GM18951 (cell line): ENCODE measurements around the gene NUDT2.

Experiments used
- POLR2A ChIP-seq: IDR thresholded peaks from 4 replicates; pipeline ENCODE4 v1.6.1; 2011; ENCODE audit warnings: mild to moderate bottlenecking; ENCODE audit not compliant: insufficient read length, insufficient read depth; ENCODE audit errors: extremely low read depth
- in situ Hi-C: fragments of 300-500 bp; cut with MboI; formaldehyde crosslinking; loops from one replicate; pipeline ENCODE4 v1.12.0; 2022; ENCODE audit warnings: low sequenced_read_pairs, mixed read lengths, inconsistent platforms; ENCODE audit not compliant: unreplicated experiment

Gene NUDT2

GRCh38 chr9:34369636-34370035, 40.3 kb downstream of the NUDT2 start:
- in situ Hi-C loops: no loop called here
- TF ChIP-seq POLR2A: no peak

- in situ Hi-C loops: no loop called here
- TF ChIP-seq POLR2A: no peak
These were observed 41.1 kb downstream of the NUDT2 start for GRCh38 chr9:34370335-34370969.

- in situ Hi-C loops: no loop called here
- TF ChIP-seq POLR2A: no peak
These were observed 41.9 kb downstream of the NUDT2 start for GRCh38 chr9:34370970-34371880.

GRCh38 chr9:34371886-34372466, 42.6 kb downstream of the NUDT2 start:
- in situ Hi-C loops: no loop called here
- no peak for TF ChIP-seq POLR2A

- in situ Hi-C loops: no loop called here
- TF ChIP-seq POLR2A: no peak
These were observed 43.2 kb downstream of the NUDT2 start for GRCh38 chr9:34372467-34373011.

- in situ Hi-C loops: no loop called here
- no peak for TF ChIP-seq POLR2A
These were observed 44.4 kb downstream of the NUDT2 start for GRCh38 chr9:34373749-34374148.

GRCh38 chr9:34374339-34374738, 45.0 kb downstream of the NUDT2 start:
- in situ Hi-C loops: no loop called here
- TF ChIP-seq POLR2A: no peak

GRCh38 chr9:34374905-34375552, 45.7 kb downstream of the NUDT2 start:
- in situ Hi-C loops: no loop called here

DNA sequence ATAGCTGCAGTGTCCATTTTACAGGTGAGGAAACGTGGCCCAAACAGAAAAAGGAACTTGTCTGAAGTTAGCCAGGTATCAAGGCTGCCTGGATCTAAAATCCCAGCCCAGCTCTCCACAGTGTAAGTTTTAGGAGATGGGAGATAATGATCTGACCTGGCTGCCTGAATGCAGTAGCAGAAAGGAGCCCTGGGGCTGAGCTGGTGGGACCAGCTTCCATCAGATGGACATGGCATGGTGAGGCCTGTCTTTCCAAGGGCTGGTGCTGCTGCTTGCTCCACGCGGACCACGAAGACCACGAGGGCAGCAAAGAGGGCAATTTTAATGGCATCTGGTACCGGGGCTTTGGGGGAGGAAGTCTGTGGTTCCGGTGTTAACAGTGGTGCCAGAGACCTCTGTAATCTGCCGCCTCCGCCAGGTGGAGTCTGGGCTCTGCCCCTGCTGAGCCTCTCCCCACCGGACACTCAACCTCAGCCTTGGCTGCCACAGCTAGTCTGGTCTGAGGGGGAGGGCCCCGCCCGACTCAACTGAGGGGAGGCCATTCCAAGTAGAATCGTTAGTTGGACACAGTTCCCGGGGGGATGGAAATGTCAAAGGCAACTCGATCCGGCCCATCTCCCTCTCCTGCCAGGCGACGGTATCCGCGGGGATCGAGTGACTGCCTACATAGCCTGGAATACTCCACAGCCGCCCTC, 46.7 kb downstream of the NUDT2 start:
- in situ Hi-C loops: no loop called here
- TF ChIP-seq POLR2A: no peak

More at GRCh38 chr9:34374905-34375552, 45.7 kb downstream of the NUDT2 start:
- TF ChIP-seq POLR2A: no peak

DNA sequence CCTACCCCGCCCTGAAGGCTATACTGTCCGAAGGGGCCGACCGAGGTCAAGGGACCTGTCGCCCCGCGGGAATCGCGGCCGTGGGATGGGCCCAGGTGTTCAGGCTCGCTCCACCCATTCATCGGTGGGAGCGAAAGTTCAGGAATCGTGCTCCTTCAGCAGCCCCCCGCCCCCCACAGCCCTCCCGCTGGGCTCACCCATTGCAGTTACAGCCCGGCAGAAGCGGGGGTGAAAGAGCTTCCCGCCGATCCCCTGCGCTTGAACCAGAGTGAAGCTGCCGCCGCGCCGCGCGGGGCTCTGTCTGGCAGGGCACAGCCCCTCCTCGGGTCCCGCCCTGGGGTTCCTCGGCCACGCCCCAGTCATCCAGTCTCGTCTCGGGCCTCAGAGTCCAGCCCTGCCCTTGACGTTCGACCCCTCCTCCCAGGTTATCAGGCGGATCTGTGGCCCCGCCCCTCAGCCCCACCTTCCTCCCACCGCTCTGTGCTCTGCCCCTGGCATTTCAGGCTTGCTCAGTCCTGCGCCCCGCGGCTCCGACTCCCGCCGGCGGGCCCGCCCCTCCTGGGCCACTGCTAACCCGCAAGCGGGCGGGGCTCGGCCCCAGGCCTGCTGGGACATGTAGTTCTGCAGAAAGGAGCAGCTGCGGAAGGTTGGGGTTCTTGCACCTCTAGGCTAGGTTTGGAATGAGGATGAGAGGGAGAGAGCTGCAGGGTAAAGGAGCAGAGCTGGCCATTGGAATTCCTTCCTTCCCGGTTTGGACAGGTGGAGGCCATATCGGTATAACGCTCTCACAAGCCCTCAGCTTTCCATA, 47.4 kb downstream of the NUDT2 start, which contains the start of gene MYORG:
Gene MYORG (minus strand): TSS at position 303 of the 808 bp plus-strand sequence. CDS start 3,955 bp downstream, outside the sequence.
- TF ChIP-seq POLR2A: peak; percentile 38

GRCh38 chr9:34377404-34377746, 48.0 kb downstream of the NUDT2 start:
- in situ Hi-C loops: no loop called here

More for the DNA sequence above, 47.4 kb downstream of the NUDT2 start, which contains the start of gene MYORG:
- in situ Hi-C loops: no loop called here

More at GRCh38 chr9:34377404-34377746, 48.0 kb downstream of the NUDT2 start:
- TF ChIP-seq POLR2A: no peak
